GM18498 (cell line): Measurements from ENCODE around the gene ANK2.

Source experiments
- ATAC-seq: cut with Tn5 transposase; IDR thresholded peaks from one replicate; pipeline ENCODE4 v1.9.1; 2021; ENCODE audit warnings: mild to moderate bottlenecking, moderate library complexity; ENCODE audit not compliant: unreplicated experiment

The ANK2 gene

DNA sequence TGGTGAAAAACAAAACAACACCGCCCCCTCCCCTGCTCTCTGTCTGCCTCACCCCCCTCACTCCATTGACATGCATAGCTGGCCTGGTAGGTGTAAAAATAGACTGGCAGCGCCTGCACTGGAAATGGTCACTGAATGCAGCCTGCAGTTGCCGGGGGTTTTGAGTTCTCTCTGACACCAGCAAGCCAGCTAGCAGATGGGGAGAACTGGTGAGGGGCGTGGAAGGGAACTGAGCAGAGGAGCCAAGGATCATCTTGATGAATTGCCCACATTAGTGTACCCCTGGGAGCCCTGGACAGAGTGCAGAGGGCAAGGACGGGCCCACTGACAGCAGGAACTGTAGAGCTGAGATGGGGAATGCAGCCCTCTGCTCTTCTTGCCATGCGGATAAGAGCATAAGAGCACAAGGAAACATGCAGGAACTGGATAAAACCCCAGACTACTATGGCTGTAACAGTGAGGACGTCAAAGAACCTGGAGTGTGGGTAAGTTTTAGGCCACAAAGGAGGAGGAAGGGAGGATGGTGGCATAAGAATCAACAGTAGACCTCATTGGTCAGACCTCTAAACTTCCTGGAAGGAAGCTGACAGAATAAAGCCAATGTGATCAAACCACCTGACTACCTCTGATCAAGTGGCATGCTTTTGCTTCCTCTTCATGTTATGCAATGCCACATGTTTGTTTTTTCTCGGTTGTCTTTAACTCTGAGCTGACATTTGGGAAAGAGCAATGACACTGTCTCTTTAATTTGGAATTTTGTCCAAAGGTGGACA is 96.3 kb downstream of the ANK2 start:
- no peak for ATAC-seq

DNA sequence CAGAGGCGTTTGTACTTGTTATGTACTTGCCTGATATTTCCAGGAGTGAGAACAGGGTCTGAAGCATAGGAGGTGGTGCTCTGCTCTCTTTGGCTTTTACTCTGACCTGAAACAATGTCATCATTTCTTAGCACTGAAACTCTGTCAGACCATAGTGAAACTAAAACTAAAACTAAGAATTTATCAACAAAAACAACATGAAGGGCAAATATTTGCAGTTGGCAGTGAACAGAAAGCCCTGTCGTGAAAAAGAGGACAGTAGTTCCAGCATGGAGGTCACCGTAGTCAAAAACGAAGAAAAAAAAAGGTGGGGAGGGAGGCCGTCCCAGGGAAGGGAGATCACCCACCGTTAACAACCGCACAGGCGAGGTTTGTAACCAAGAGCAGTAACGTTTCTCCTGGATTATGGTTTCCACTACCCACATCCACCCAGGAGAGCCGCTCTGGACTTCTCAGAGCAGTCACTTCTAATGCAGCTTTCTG is 97.5 kb downstream of the ANK2 start:
- ATAC-seq, result peak; percentile 83

GRCh38 chr4:113147498-113148111 is 98.2 kb downstream of the ANK2 start:
- ATAC-seq, result no peak

DNA sequence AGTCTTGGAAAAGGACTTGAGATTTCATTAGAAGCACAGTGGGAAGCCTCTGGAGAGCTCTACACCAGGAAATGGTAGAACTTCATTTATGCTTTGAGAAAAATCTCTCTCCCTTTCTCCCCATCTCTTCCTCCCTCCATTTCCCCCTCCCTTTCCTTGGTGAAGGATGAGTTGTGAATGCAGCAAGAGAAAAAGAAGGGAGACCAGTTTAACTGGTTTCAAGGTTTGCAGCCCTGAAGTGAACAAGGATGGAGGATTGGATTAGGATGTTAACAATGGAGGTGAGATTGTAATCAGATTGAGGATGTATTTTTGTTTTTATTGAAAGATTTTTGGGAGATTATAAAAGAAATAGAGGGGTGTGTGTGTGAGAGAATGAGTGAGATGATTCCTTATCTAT is 99.5 kb downstream of the ANK2 start:
- no peak for ATAC-seq

DNA sequence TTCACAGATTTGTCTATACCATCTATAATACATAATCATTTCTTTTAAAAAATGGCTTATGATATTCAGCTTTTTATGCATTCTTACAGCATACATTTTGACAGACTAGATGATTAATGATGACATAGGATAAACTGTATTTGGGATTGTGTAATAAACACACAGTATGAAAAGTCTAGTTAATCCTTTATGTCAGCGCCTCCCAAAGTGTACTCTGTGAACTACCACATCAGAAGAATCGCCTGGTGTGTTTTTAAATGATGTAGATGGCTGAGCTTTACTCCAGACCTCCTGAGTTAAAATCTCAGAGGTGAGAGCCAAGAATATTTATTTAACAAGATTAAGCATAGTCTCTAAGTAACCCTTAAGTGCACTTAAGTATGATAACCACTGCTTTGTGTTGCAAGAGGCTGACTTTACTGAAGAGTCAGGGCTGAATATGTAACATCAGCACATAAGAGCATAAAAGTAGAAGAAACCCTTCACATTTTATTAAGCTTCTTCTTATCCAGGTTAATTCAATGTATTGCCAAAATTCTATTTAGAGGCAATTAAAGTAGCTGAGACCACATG is 104.2 kb downstream of the ANK2 start:
- no peak for ATAC-seq

GRCh38 chr4:113154281-113154680 is 104.8 kb downstream of the ANK2 start:
- ATAC-seq, result no peak

DNA sequence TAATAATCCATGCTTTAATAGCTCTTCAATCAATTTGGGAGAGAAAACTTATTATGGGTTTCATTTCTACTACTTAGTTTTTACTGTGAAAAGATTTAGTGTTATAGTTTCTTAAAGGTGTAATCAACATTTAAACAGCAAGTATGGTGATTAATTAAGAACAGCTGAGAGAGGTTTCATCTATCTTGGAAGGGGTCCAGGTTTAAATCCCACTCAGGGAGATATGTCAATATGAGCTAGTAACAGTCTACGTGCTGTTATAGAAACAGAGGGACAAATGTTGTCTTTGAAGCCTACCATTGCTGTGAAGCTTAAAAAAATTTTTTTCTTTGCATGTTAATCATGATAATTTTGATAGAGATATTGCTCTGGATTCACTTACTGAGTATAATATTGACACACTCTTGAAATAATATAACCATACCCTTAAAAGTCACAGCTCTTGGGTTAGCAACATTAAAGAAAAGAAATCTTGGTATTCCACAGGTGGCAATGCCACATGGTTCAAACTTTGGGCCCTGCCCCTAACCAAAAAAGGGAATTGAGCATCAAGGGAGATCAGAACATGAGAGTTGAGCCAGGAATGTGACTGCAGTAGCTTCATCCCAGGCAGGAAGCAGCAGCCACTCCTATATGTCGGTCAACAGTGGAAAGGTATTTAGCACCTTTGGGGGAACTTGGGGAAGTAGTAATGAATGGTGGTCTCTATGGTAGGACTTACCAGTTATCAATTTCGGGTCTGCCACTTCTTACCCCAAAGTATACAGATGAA is 107.8 kb downstream of the ANK2 start:
- ATAC-seq, result no peak

DNA sequence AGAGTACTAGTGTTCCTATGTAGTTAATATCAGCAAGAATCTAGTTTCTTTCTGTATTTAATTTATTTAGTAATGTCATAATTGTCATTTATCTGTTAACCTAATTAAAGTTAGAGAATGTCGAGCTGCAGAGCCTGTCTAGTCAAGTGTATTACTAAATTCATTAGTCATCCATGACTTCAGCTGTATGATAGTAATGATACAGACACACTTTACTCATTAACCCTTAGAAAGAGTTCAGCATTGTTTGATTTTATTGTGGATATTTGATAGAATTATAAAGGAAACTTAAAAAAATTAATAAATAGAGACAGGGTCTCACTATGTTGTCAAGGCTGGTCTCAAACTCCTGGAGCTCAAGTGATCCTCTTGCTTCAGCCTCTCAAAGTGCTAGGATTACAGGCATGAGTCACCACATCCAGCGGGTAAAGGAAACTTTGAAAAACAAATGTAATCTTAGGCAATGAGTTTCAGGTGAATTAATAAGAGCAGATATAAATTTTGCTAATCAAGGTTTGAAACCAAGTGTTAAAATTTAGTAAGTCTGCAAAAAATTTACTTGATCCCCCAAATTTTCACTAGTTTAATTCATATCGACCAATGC is 110.6 kb downstream of the ANK2 start:
- ATAC-seq, result no peak

GRCh38 chr4:113160548-113160947 is 111.1 kb downstream of the ANK2 start:
- ATAC-seq, result no peak

DNA sequence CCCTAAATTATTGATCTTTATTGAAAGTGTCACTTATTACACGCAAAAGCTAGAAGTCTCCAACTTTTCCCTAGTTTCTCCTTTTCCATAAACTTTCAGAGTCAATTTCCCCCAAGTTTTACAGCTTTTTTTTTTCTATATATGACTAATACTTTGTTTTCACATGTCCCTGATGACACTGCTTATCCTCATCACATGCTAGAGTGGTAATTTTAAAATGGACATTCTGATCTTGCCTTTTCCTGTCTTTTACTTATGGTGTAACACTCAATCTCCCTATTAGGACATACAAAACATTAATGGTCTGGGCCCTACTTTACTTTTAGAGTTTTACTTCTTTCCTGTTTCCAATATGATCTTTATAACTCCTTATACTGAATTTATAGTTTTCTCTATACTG is 112.6 kb downstream of the ANK2 start:
- no peak for ATAC-seq

DNA sequence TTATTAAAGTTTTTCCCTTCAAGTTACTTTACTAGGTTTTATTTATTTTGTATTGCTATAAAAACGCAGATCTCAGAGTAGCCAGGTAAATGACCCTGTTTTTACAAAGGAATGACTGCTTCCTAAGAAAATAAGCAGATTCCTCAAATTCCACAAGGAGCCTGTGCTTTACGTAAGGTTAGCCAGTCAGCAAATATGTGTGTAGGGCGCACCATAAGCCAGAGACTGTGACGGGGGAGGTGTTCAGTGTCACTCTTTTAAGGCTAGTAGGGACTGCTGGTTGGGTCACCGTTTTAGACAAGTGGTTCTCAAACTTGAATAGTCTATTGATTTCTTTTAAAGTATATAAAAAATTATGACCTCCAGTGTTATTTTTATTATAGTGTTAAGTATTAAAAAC is 119.9 kb downstream of the ANK2 start:
- ATAC-seq, result no peak

GRCh38 chr4:113170115-113170804 is 120.8 kb downstream of the ANK2 start:
- ATAC-seq, result no peak

- ATAC-seq, result no peak
Measured at GRCh38 chr4:113170805-113171468, 121.5 kb downstream of the ANK2 start.

GRCh38 chr4:113173126-113173792 is 123.8 kb downstream of the ANK2 start:
- ATAC-seq, result no peak

- ATAC-seq, result no peak
Measured at GRCh38 chr4:113173793-113174264, 124.4 kb downstream of the ANK2 start.

- no peak for ATAC-seq
Measured at GRCh38 chr4:113179091-113179490, 129.6 kb downstream of the ANK2 start.

DNA sequence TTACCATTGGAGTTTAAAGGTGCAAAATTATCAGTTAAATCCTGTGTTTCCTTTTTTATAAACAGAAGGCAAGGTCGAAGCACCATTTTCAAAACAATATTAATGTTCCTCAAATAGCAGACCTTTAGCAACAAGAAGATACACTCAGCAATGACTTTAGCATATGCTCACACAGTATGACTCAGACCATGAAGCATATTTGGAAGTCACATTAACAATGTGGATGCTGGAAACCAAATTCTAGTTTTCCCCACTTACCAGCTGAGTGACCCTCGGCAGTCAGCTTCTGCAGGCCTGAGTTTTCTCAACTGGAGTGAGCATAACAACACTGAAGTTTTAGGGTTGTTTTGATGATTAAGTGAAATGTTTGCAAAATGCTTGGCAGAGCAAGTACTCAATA is 130.5 kb downstream of the ANK2 start:
- no peak for ATAC-seq

DNA sequence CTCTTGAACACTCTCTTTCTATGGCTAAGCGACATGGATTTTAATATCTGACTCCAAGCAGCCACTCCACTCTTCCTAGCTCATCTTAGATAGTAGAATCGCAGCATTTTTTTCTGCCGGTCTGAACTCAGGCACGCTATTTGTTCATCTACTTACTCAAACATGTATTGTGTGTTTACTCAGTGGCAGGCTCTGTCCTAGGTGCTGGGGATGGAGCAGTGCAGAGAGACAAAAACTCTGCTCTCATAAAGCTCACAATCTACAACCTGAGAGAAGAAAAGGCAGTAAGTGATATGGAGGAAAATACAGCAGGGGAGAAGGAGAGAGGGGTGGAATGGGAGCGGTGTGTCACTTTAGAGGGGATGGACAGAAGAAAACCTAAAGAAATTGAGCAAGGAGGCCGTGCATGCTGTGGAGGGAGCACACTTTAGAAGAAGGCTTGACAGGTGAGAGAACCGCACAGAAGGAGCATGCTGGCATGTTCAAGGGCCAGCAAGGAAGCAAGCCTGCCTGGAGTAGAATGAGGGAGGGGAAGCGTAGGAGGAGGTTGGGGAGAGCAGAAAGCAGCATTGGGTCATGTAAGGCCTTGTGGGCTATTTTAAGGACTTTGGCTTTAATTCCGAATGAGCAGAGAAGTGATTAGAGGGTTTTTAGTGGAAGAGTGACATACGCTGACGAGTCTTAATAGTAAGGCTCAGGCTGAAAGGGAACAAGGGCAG is 132.0 kb downstream of the ANK2 start:
- no peak for ATAC-seq
